ENCODE results near the gene DESI2. TPM values are rescaled to one million over a fixed set of nuclear protein-coding genes. Genes with fewer than 3 reads are reported as not detected.
"Not testable (repeated sequence)": the region's sequence is repeated elsewhere in the genome, so short reads cannot be mapped to it uniquely, and the experiment has no call there.

DESI2 gene
- total RNA-seq, 4 donors from 2014 or later: 49.5 to 71.2 (median 57.5) TPM

DNA sequence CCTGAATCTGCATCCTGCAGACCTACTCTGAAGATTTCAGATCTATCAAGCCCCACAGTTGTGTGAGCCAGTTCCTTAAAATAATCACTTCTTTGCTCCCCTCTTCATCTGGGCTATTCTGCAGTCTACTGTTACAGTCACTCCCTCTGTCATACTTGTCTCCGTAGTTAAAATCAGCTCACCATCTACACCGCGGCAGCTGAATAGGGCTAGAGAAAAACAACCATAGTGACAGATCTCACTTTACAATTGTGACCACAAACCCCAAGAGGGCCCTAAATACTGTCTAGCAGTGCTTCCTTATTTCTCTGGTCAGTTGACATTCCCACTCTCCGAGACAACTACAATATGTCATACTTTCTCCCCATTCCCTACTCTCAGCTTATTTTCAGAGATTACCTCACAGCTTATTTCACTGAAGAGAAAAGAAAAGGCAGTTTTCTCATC lies 12.9 kb downstream of the DESI2 start:
- no peak overlapping the region for H3K4me3 ChIP-seq (replicated peaks in 1 of 3)
- WGBS, 2 donors: 67 to 78% methylated on average over 4 of the region's 4 CpGs
- DNase-seq: no peak
- H3K4me1 ChIP-seq: peaks cover 25 to 27% of the 10 kb centered on the region in 2 donors
- H3K36me3 ChIP-seq: no peaks in the 10 kb centered on the region
- no peak for TF ChIP-seq POLR2A (IDR thresholded peaks at IDR 0.05)
- TF ChIP-seq, protein P1, sequence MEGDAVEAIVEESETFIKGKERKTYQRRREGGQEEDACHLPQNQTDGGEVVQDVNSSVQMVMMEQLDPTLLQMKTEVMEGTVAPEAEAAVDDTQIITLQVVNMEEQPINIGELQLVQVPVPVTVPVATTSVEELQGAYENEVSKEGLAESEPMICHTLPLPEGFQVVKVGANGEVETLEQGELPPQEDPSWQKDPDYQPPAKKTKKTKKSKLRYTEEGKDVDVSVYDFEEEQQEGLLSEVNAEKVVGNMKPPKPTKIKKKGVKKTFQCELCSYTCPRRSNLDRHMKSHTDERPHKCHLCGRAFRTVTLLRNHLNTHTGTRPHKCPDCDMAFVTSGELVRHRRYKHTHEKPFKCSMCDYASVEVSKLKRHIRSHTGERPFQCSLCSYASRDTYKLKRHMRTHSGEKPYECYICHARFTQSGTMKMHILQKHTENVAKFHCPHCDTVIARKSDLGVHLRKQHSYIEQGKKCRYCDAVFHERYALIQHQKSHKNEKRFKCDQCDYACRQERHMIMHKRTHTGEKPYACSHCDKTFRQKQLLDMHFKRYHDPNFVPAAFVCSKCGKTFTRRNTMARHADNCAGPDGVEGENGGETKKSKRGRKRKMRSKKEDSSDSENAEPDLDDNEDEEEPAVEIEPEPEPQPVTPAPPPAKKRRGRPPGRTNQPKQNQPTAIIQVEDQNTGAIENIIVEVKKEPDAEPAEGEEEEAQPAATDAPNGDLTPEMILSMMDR (IDR thresholded peaks at IDR 0.05): no peak
- H3K27me3 ChIP-seq: no peaks in the 10 kb centered on the region
- intact Hi-C loops (cut with DNase I): no loop called here
- peak overlapping the region in 1 of 3 donors; percentile 90 for H3K27ac ChIP-seq
- no peaks in the 10 kb centered on the region for H3K9me3 ChIP-seq

GRCh38 chr1:244666672-244667418 lies 13.9 kb downstream of the DESI2 start:
- H3K4me1 ChIP-seq: peaks cover 20 to 27% of the 10 kb centered on the region in 2 donors
- WGBS, 2 donors: 94 to 95% methylated on average over 6 of the region's 6 CpGs
- H3K4me3 ChIP-seq (replicated peaks in 1 of 3): not testable (repeated sequence)

GRCh38 chr1:244667797-244668196 lies 14.9 kb downstream of the DESI2 start:
- Histone ChIP-seq H3K36me3 (no peaks in the 10 kb centered on the region), H3K27ac (no peak overlapping the region), H3K9me3 (no peaks in the 10 kb centered on the region), H3K27me3 (no peaks in the 10 kb centered on the region), H3K4me3 (replicated peaks in 1 of 3) (no peak overlapping the region), H3K4me1 (peaks cover 13 to 24% of the 10 kb centered on the region in 2 donors)
- WGBS, 2 donors: 95 to 96% methylated on average over 2 of the region's 2 CpGs
- intact Hi-C loops (cut with DNase I): no loop called here
- DNase-seq: no peak
- TF ChIP-seq, protein P1 (IDR thresholded peaks at IDR 0.05): no peak
- TF ChIP-seq POLR2A (IDR thresholded peaks at IDR 0.05): no peak

More at GRCh38 chr1:244666672-244667418, 13.9 kb downstream of the DESI2 start:
- DNase-seq; H3K36me3 ChIP-seq; H3K27ac ChIP-seq; H3K27me3 ChIP-seq; intact Hi-C loops (cut with DNase I); H3K9me3 ChIP-seq: not testable (repeated sequence)

DNA sequence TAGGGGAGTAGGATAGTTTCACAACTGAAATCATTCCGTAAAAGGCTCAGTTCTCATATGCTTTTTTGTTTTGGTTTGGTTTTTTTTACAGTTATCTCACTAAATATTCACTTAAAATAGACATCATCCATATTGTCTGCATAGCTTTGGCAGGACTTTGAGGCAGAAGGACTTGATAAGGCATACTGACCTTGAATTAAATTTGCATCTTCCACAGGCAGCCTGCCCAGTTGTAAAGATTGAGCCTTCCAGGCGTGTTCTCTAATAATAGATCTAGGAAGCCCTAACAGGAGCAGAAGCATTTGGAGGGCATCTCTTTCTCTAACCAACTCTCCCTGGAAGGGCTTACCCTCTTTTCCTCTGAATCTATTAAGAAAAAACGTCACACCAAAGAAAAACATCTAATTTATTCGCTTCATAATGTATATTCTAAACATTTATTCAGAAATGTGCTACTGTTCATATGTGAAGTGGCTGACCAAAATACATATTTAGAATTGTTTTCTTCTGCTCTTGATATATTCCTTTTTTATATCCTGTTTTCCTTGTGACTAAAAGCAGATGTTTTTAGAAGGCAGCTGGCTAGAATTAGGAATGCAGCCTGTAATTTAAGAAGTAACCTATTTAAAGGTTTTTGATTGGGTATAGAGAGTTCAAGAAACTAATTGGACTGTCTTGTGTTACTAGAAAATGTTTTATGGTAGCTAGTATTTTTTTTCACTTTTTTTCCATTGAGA lies 20.2 kb downstream of the DESI2 start:
- no peak overlapping the region for H3K4me3 ChIP-seq (replicated peaks in 1 of 3)
- no peaks in the 10 kb centered on the region for H3K27me3 ChIP-seq
- peaks cover 4 to 17% of the 10 kb centered on the region in 2 donors for H3K4me1 ChIP-seq
- TF ChIP-seq, protein P1 (IDR thresholded peaks at IDR 0.05): no peak
- TF ChIP-seq POLR2A (IDR thresholded peaks at IDR 0.05): no peak
- WGBS, 2 donors: 58 to 60% methylated on average over 4 of the region's 4 CpGs
- intact Hi-C loops (cut with DNase I): no loop called here
- H3K9me3 ChIP-seq: no peaks in the 10 kb centered on the region
- H3K27ac ChIP-seq: peak overlapping the region in 2 of 3 donors; percentile 17 to 37
- H3K36me3 ChIP-seq: no peaks in the 10 kb centered on the region
- DNase-seq: no peak

GRCh38 chr1:244674446-244674845 lies 21.5 kb downstream of the DESI2 start:
- 73 to 75% methylated on average over 4 of the region's 4 CpGs for WGBS, 2 donors
- intact Hi-C loops (cut with DNase I): no loop called here
- Histone ChIP-seq H3K4me3 (replicated peaks in 1 of 3) (no peak overlapping the region), H3K27me3 (no peaks in the 10 kb centered on the region), H3K4me1 (peaks cover 14 to 26% of the 10 kb centered on the region in 2 donors), H3K9me3 (no peaks in the 10 kb centered on the region), H3K36me3 (no peaks in the 10 kb centered on the region), H3K27ac (no peak overlapping the region)
- no peak for DNase-seq
- TF ChIP-seq POLR2A (IDR thresholded peaks at IDR 0.05): no peak
- TF ChIP-seq, protein P1 (IDR thresholded peaks at IDR 0.05): no peak

Data from thyroid gland (tissue), 4 donors.